Omental fat pad (tissue), 4 donors: Measurements from ENCODE around the gene FANCC. TPM values are rescaled to one million over a fixed set of nuclear protein-coding genes. Genes with fewer than 3 reads are reported as not detected.
A peak's percentile ranks its signal among the peaks of the same experiment; 100 is the strongest.

Experiments used
- ATAC-seq: fragments of 150-250 bp; one replicate; pipeline ENCODE4 v1.9.1; 2016; ENCODE audit warnings: mild to moderate bottlenecking, moderate library complexity; ENCODE audit not compliant: low FRiP score
- DNase-seq: peaks from one replicate; pipeline ENCODE4 v3.0.0-alpha.2; 2019; ENCODE audit warnings: low spot score
- CTCF ChIP-seq, 3 donors: fragments of 450-650 bp; IDR thresholded peaks; one replicate each; pipeline ENCODE4 v1.5.1; 2016 to 2017; ENCODE audit warnings: antibody characterized with exemption in 3 of 3, mild to moderate bottlenecking in 3 of 3, moderate library complexity in 2 of 3
- total RNA-seq, 4 donors: library from RNA; depleted of rRNA; stranded (reverse); fragments of >200 nt; gene quantifications; one replicate each; pipeline ENCODE4 v1.1.0, GENCODE V29; 2016

FANCC gene
- total RNA-seq, 4 donors from 2014 or later, result 4.6 to 6.8 (median 6.1) TPM

GRCh38 chr9:95343725-95344287 is 26.3 kb upstream of the FANCC start:
- DNase-seq, result no peak
- no peak for TF ChIP-seq CTCF (IDR thresholded peaks at IDR 0.05)
- no peak for ATAC-seq

GRCh38 chr9:95342571-95342970 is 25.1 kb upstream of the FANCC start:
- no peak for TF ChIP-seq CTCF (IDR thresholded peaks at IDR 0.05)
- no peak for ATAC-seq
- no peak for DNase-seq

GRCh38 chr9:95341293-95341962 is 23.9 kb upstream of the FANCC start:
- no peak for ATAC-seq
- no peak for TF ChIP-seq CTCF (IDR thresholded peaks at IDR 0.05)
- no peak for DNase-seq

GRCh38 chr9:95338243-95338642 is 20.7 kb upstream of the FANCC start:
- TF ChIP-seq CTCF (IDR thresholded peaks at IDR 0.05), result no peak
- DNase-seq (no peak), ATAC-seq (no peak)

- TF ChIP-seq CTCF (IDR thresholded peaks at IDR 0.05), result peak in 1 of 3 donors; percentile 15
- DNase-seq (no peak), ATAC-seq (peak; percentile 60)
Measured at GRCh38 chr9:95336281-95336680, 18.8 kb upstream of the FANCC start.

GRCh38 chr9:95333426-95333825 is 15.9 kb upstream of the FANCC start:
- peak; percentile 69 for ATAC-seq

More at GRCh38 chr9:95333426-95333825, 15.9 kb upstream of the FANCC start:
- no peak for TF ChIP-seq CTCF (IDR thresholded peaks at IDR 0.05)
- no peak for DNase-seq
